EL (cell line): Measurements from ENCODE around the gene MAPK8IP1.
A peak's percentile ranks its signal among the peaks of the same experiment; 100 is the strongest.

Source experiments
- DNase-seq: peaks from one replicate; pipeline ENCODE4 v3.0.0-alpha.2; 2016

Gene MAPK8IP1

DNA sequence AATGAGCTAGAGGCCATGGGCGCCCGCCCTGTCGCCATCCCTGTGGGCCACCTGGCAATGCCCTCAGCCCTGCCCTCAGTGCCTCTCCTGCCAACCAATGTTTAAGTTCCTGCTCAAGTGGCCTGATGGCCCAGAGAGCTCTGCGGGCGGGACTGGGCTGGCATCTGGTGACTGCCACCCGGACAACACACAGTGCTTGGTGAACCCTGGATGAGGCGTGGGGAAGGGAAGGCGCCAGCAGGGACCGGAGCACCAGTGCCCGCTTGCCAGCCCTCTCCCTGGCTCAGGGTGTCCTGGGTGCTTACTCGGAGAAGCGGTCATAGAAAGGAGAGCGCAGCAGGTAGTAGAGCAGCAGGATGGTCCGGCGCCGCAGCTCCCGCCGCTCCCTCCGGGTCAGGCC, 28.1 kb downstream of the MAPK8IP1 start:
- no peak for DNase-seq

DNA sequence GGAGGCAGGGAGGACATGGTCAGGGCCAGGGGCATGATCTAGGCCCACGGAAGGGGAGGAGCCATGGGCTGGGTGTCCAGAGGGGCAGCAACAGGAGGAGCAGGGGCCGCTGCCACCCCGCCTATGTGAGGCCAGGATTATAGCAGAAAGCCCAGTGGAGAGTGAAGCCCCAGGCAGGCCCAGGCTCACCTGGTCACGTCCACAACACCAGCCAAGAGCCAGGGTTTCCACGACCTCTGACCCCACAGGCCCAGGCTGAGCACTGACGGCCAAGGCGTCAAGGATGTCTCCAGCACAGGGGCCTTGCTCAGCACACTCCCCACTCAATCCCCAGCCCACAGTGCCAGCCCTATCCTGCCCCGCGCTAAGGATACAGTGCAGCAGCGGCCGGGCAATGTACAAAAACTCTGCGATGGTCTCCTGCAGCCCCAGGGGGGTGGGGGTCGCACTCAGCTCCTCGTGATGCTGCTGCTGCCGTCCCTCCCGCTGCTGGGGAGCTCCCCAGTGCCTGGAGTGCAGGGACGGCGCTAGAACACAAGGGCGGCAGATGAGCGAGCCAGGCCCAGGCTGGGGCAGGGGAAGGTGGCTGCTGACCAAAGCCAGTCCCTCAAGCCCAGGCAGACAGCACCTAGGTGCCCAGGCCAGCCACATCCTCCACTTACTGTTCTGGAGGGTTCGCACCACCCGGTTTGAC, 28.6 kb downstream of the MAPK8IP1 start:
- no peak for DNase-seq

DNA sequence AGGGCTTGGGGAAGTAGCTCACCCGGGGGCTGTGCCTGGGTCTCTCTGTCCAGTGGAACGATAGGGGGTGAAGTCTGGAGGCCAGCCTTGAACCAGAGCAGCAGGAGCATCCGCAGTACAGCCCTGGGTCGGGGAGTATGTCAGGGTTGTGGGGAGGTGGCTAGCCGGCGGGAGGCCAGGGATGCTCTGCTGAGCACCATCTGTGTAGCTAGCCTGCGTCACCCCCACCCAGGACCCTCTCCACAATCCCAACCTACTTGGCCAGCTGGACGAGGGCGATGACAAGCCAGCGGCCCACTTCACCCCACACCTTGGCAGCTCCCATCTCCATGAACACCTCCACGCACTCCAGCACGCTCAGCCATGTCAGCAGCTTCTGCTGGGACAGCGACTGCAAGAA, 30.0 kb downstream of the MAPK8IP1 start:
- DNase-seq: no peak

DNA sequence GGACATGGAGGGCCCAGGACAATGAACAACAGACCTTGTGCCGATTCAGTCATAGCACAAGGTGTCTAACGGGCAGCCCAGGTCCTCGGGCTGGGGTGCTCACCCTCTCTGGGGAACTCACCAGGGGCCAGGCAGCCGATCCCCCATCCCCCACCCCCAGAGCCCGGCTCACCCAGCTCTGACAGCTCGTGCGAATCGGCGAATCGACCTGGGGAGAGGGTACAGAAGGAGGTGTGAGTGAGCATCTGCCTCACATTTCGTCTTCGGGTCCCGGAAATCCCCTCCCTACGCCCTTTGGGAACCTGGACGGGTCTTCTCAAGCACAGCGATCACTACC, 31.8 kb downstream of the MAPK8IP1 start:
- no peak for DNase-seq

DNA sequence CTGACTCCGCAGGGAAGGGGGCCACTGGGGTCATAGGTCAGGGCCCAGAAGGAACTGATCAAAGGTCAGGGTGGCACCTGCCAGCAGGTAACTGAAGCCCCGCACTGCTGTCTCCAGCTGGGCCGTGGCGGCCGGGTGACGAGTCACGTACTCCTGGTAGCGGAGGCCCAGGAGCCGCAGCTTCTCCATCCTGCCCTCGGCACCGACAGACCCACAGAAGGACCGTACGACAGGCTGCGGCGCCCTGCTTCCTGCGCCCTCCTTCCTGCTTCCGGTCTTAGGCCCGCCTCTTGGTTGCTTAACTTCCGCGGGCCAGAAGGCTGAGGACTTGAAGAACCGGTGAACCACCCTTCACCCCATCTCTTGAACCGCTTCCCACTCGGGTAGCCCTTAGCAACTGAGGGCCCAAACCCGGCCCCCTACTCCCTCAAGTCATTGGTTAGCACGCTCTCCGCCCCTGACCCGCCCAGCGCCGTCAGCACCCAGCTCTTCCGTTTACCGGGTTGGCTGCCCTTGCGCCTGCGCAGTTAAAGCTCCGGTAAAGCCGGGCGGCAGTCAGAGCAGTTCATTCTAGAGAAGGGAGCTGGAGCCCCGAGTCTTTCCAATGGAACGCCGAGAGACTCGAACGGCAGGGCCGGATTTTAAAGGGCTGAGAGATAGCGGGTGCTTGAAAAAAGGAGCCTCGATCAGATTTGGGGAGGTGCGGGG, 32.3 kb downstream of the MAPK8IP1 start, which contains the start of gene PEX16:
Gene PEX16 (minus strand): TSS at position 255 of the 708 bp plus-strand sequence. CDS start 66 bp downstream, at position 189.
- DNase-seq: peak; percentile 100

DNA sequence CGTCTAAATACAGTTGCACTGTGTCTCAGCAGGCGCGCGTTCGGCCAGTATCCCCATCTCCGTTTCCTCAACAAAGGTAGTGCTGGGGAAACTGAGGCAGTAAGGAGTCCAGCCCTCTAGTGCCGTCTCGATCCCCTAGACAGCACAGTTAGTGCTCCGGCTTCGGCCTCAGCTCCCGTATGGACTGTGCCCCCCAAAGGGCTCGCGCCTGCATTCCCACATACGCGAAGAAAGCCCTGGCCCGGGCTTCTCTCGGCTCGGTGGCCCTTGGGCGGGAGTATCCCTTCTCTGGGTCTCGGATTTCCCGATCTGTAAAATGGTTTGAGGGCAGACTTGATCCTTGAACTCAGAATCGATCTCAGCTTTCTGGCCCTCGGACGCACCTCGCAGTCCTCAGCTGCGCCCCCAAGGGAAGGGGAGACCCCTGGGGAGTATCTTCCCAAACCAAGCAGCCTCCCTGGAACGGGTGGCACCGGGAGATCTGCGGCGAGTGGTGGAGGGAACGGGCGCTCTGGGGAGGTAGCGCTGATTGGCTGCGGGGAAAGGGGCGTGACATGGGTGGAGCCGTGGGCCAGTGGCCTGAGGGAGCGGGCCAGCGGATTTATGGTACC, 33.0 kb downstream of the MAPK8IP1 start:
- DNase-seq: peak; percentile 80

DNA sequence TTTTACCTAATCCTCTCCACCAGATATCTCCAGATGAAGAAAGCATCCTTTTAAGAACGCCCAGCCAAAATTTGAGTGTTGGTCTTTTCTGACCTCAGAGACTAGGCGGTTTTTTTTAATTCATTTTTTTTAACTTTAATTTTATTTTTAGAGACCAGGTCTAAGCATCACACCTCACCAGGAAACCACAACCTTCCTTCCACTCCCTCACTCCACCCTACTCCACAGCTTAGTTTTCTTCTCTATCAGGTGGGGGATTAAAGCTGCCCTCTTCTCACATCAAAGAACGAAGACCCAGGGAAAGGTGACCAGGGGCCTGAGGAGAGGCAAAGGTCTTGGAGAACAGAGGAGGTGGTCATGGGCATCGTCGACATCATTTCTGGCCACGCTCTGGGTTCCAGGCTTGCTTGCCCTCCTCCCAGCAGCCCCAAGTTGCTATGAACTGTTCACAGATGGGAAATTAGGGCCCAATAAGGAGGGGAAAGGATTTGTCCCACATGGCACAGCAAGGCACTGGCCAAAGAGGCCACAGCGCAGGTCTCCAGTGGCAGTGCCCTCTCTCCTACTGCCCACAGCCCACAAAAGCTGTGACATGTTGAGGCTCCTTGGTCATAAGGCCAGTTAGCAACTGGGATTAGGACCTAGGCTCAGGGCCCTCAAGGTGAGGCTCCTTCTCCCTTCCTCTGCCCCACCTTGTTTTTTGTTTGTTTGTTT, 33.7 kb downstream of the MAPK8IP1 start:
- no peak for DNase-seq

DNA sequence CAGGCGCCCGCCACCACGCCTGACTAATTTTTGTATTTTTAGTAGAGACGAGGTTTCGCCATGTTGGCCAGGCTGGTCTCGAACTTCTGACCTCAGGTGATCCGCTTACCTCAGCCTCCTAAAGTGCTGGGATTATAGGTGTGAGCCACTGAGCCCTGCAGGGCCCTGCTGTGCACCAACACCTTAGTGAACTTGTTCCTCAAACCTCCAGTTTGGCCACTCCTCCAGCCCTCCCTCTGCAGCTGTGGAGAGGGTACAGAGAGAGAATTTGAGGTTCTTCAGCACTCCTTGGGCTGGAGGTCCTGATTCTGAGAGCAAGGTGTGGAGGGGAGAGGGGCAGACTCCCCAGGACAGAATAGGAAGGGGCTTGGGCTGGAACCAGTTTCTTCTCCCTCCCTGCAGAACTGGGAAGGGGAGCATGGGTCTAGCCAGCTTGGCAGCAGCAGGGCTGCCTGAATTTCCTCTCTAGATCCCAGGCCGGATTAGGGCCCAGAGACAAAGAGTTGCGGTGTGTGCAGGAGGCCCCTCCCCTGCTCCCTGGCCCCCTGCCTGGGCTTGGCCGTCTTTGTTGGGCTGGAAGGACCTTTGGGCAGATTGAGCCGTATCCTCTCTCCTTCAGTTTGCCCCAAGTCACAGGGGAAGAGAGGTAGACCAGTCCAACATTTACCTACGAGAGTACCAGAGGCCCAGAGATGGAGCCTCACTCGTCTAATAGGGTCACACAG, 34.5 kb downstream of the MAPK8IP1 start:
- no peak for DNase-seq

DNA sequence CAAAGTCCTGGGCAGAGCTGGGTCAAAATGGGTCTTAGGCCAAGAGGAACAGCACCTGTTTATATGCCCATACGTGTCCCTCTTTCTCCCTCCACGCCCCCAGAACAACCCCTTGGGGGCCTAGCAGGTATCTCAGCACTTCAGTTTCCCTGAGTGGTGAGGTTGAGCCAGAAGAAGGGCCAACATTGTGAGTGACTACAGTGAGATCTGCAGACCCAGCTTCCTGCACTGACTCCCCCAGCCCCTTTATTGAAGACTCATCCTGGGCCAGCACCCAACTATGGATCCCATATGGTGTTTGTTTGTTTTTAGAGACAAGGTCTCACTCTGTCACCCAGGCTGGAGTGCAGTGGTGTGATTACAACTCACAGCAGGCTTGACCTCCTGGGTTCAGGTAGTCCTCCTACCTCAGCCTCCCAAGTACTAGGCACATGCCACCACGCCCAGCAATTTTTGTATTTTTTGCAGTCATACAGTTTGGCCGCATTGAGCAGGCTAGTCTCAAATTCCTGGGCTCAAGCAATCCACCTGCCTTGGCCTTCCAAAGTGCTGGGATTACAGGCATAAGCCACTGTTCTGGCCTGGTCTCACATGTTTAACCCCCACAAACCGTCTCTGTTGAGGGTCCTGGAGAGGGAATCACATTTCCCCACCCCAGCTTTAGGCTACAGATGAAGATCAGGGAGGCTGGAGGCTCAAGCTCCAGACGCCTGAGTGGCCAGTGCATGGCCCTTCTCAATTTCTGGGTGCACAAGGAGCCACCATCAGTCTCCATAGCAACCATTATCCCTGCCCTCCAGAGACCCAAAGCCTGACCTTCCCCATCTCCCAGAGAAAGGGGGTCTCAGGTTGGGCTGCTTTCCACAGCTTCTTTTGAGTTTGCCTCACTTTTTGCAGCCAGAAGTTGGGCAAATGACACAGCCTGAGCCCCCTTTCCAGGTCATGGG, 35.4 kb downstream of the MAPK8IP1 start:
- no peak for DNase-seq

DNA sequence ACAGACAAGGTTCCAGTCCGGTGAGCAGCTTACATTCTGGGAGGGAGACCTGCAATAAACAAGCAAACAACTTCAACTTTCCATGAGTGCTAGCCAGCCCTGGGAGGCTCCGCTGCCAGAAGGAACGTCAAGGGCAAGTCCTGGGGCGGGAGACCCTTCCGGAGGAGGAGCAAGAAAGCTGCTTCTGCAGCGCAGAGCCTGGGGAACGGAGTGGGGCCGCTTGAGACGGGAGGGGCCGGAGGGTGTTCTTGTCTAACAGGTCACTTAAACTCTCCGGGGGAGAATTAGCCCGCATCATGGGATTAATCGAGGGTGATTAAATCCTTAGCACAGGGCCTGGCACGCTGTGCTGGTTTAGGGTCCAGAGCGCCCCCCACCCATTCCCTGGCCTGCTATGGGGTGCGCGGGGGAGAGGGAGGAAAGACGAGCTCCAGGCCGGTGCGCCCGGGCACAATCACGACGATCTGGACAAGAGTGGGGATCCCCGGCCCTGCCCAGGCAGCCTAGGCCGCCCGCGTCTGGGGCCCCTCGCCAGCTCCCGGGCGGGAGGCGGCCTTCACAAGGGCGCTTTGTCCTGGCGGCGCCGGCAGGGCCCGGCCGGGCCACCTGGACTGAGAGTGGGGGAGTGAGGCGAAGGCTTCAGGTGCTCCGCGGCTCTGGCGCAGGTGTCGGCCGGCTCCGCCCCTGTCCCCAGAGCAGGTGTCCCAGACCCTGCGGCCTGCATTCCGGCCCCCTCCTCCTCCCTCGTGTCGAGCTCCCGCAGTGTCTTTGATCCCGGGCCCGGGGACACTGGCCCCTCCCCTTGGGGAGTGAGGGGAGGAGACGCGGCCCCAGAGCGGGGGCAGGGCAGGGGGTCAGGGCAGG, 36.3 kb downstream of the MAPK8IP1 start:
- DNase-seq: no peak

DNA sequence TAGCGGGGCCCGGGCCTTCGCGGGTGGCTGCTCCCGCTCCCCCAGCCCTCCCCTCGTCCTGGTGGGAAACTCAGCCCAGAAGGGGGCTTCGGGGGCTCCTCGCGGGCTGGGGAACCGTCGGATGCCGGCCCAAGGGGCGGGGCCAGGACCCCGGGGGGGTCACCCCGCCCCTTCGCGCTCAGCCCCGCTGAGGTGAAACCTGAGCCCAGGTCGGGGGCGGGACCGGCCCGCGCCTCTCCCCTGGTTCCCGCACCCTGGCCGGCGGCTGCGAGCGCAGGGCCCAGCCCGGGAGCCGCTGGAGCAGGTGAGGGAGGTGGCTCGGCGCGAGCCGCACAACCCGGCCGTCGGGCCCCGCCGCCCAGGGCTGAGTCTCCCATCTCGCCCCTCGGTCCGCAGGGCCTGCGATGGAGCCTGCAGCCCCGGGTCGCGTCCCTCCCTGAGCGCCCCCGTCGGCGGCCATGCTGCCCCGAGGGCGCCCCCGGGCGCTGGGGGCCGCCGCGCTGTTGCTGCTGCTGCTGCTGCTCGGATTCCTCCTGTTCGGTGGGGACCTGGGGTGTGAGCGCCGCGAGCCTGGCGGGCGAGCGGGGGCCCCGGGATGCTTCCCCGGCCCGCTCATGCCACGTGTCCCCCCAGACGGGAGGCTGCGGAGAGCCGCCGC, 37.1 kb downstream of the MAPK8IP1 start, which contains the start of gene LARGE2:
Gene LARGE2 (plus strand): TSS at position 232 of the 658 bp plus-strand sequence. CDS start 227 bp downstream, at position 459.
- DNase-seq: no peak

DNA sequence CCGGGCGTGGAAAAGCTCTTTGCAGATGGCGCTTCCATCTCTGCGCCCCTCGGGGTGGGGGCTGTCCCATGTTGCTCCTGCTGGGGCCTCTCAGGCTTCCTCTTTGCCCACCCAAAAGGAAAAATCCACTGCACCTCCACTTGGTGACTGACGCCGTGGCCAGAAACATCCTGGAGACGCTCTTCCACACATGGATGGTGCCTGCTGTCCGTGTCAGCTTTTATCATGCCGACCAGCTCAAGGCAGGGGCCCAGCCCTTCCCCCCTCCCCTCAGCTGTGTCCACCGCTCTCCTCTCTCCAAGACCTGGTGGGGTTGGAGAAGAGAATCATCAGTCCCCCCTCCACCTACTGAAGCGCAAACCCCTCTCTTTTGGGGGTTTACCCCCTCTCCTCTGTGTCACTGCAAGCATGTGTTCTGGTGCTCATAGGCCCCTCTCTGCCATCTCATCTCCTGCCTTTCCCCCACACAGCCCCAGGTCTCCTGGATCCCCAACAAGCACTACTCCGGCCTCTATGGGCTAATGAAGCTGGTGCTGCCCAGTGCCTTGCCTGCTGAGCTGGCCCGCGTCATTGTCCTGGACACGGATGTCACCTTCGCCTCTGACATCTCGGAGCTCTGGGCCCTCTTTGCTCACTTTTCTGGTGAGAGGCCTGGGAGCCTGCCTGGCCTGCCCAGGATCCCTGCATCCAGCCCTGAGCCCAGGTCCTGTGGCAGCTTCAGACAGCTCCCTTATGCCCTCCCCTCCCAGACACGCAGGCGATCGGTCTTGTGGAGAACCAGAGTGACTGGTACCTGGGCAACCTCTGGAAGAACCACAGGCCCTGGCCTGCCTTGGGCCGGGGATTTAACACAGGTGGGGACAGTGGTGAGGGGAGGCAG, 38.8 kb downstream of the MAPK8IP1 start:
- no peak for DNase-seq

DNA sequence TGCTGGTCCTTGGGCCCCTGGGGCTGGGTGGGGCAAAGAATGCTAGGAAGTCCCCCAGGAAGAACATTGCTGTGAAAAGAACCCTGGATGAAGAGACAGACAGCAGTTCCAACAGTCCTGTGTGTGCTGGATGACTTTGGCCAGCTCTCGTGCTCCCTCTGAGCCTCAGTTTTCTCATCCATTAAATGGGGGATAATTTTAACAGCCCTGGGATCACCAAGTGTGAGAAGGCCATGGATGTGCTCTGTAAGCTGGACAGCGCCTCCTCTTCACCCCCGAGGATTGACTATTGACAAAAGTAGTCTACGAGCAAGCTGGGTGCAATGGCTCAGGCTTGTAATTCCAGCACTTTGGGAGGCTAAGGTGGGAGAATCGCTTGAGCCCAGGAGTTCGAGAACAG, 39.5 kb downstream of the MAPK8IP1 start:
- no peak for DNase-seq

DNA sequence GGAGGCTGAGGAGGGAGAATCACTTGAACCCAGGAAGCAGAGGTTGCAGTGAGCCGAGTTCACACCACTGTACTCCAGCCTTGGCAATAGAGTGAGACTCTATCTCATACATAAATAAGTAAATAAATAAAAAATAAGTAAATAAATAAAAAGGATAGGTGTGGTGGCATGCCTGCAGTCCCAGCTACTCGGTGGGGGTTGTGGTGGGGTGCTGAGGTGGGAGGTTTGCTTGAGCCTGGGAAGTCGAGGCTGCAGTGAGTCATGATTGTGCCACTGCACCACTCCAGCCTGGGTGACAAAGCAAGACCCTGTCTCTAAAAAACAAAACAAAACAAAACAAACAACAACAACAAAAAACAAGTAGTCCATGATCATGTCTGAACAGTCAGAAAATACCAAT, 40.1 kb downstream of the MAPK8IP1 start:
- no peak for DNase-seq

DNA sequence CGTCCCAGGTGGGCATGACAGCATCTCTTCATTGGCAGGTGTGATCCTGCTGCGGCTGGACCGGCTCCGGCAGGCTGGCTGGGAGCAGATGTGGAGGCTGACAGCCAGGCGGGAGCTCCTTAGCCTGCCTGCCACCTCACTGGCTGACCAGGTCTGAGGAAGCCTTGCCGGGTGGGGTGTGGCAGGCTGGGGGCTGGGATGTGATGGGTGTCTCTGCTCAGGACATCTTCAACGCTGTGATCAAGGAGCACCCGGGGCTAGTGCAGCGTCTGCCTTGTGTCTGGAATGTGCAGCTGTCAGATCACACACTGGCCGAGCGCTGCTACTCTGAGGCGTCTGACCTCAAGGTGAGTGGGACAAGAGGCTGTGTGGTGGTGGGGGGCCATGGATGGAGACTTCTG, 40.5 kb downstream of the MAPK8IP1 start:
- DNase-seq: no peak

DNA sequence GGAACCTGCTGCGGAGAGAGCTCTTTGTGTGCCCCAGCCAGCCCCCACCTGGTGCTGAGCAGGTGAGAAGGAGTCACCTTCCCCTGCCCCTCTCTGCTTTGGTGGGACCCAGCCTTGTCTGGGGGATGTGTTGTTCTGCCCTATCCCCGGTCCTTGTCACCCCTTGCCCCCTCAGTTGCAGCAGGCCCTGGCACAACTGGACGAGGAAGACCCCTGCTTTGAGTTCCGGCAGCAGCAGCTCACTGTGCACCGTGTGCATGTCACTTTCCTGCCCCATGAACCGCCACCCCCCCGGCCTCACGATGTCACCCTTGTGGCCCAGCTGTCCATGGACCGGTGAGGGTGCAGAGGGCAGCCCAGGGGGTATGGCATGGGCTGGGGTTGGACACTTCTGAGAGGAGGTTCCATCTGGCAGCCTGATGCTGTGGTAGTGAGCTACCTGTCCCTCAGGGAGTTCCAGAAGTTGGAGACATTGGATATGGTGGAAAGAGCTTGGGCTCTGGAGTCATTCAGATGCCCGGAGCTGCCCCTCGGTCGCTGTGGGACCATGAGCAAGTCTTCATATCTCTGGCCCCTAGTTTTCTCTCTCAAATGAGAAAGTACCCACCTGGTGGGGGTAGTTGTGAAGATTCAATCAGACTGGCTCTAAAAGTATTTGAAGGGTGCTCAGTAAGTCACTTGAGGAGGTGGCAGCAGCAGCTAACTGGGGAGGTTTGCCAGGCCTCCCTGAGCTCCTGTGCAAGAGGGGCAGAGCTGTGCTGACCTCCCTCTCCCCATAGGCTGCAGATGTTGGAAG, 41.3 kb downstream of the MAPK8IP1 start:
- no peak for DNase-seq

DNA sequence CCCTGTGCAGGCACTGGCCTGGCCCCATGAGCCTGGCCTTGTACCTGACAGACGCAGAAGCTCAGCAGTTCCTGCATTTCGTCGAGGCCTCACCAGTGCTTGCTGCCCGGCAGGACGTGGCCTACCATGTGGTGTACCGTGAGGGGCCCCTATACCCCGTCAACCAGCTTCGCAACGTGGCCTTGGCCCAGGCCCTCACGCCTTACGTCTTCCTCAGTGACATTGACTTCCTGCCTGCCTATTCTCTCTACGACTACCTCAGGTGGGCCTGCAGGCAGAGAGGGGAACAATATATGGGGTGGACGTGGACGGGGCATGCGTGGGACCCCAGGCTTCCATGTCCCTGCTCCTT, 41.9 kb downstream of the MAPK8IP1 start:
- DNase-seq: no peak
